GM19395 (cell line): ENCODE data around the gene SLC6A9.

Experiments
- ATAC-seq: cut with Tn5 transposase; IDR thresholded peaks from one replicate; pipeline ENCODE4 v1.9.1; 2021; ENCODE audit warnings: mild to moderate bottlenecking, moderate library complexity; ENCODE audit not compliant: unreplicated experiment

Gene SLC6A9

GRCh38 chr1:43951021-43951985 is 80.0 kb downstream of the SLC6A9 start:
- no peak for ATAC-seq

- no peak for ATAC-seq
These were observed 81.6 kb downstream of the SLC6A9 start for GRCh38 chr1:43949678-43950077.

- ATAC-seq, result no peak
These were observed 83.3 kb downstream of the SLC6A9 start for GRCh38 chr1:43947874-43948437.

GRCh38 chr1:43947061-43947873 is 84.0 kb downstream of the SLC6A9 start:
- peak; percentile 42 for ATAC-seq
